Islet of Langerhans (tissue), 1 donor: ENCODE measurements around the gene BEST3.
"Not testable (repeated sequence)": the region's sequence is repeated elsewhere in the genome, so short reads cannot be mapped to it uniquely, and the experiment has no call there.

Experiments
- FAIRE-seq: peaks from one replicate; lab custom pipeline; 2011; peaks lifted over from hg19 to GRCh38; lab: Jason Lieb, UNC

BEST3 gene

GRCh38 chr12:69648476-69648875 lies 50.6 kb downstream of the BEST3 start:
- FAIRE-seq, result no peak

- FAIRE-seq, result no peak
Measured at GRCh38 chr12:69647178-69647577, 51.9 kb downstream of the BEST3 start.

GRCh38 chr12:69645031-69645430 lies 54.1 kb downstream of the BEST3 start:
- no peak for FAIRE-seq

- FAIRE-seq, result no peak
Measured at GRCh38 chr12:69644511-69644910, 54.6 kb downstream of the BEST3 start.

- no peak for FAIRE-seq
Measured at GRCh38 chr12:69642531-69642930, 56.6 kb downstream of the BEST3 start.

GRCh38 chr12:69641546-69641945 lies 57.6 kb downstream of the BEST3 start:
- no peak for FAIRE-seq

GRCh38 chr12:69639400-69640016 lies 59.6 kb downstream of the BEST3 start:
- no peak for FAIRE-seq

GRCh38 chr12:69633061-69633460 lies 66.0 kb downstream of the BEST3 start:
- no peak for FAIRE-seq

- no peak for FAIRE-seq
Measured at GRCh38 chr12:69630191-69630590, 68.9 kb downstream of the BEST3 start.

GRCh38 chr12:69627501-69627900 lies 71.6 kb downstream of the BEST3 start:
- FAIRE-seq, result no peak

- FAIRE-seq, result no peak
Measured at GRCh38 chr12:69623970-69624369, 75.1 kb downstream of the BEST3 start.

GRCh38 chr12:69621551-69621950 lies 77.6 kb downstream of the BEST3 start:
- no peak for FAIRE-seq

- no peak for FAIRE-seq
Measured at GRCh38 chr12:69620921-69621320, 78.2 kb downstream of the BEST3 start.

- FAIRE-seq, result no peak
Measured at GRCh38 chr12:69620077-69620476, 79.0 kb downstream of the BEST3 start.

GRCh38 chr12:69619050-69619449 lies 80.1 kb downstream of the BEST3 start:
- no peak for FAIRE-seq

GRCh38 chr12:69616025-69616424 lies 83.1 kb downstream of the BEST3 start:
- FAIRE-seq, result no peak

GRCh38 chr12:69613351-69613750 lies 85.8 kb downstream of the BEST3 start:
- FAIRE-seq, result no peak

GRCh38 chr12:69610729-69611128 lies 88.4 kb downstream of the BEST3 start, which contains the start of gene LRRC10:
TSS of gene LRRC10 (minus strand) at chr12:69610907. CDS start at chr12:69610838, 69 bp downstream.
- no peak for FAIRE-seq

GRCh38 chr12:69610126-69610525 lies 89.0 kb downstream of the BEST3 start:
- no peak for FAIRE-seq

- FAIRE-seq, result no peak
Measured at GRCh38 chr12:69608114-69608513, 91.0 kb downstream of the BEST3 start.

GRCh38 chr12:69604275-69604674 lies 94.8 kb downstream of the BEST3 start:
- FAIRE-seq, result not testable (repeated sequence)
